GM23338 (cell line): Measurements from ENCODE around the gene GAK.

Source experiments
- EZH2 ChIP-seq: fragments of 200-600 bp; sonication (generic); IDR thresholded peaks from one replicate; pipeline ENCODE4 v1.8.0; 2017; ENCODE audit warnings: antibody characterized with exemption, mild to moderate bottlenecking, low read depth; ENCODE audit not compliant: unreplicated experiment
- EZH2phosphoT487 ChIP-seq: fragments of 200-600 bp; sonication (generic); IDR thresholded peaks from one replicate; pipeline ENCODE4 v1.8.1; 2018; ENCODE audit warnings: antibody characterized with exemption; ENCODE audit not compliant: unreplicated experiment
- TF ChIP-seq, protein P1 (sequence below), 2 experiments: fragments of 200-600 bp in 1 of 2; sonication (generic) in 1 of 2; conservative IDR thresholded peaks; 2 replicates each; pipeline versions ENCODE4 v1.5.1 to v1.6.1; 2016 to 2017; ENCODE audit warnings: antibody characterized with exemption in 2 of 2, low read depth in 2 of 2, mild to moderate bottlenecking in 2 of 2, moderate library complexity in 1 of 2

DNA sequence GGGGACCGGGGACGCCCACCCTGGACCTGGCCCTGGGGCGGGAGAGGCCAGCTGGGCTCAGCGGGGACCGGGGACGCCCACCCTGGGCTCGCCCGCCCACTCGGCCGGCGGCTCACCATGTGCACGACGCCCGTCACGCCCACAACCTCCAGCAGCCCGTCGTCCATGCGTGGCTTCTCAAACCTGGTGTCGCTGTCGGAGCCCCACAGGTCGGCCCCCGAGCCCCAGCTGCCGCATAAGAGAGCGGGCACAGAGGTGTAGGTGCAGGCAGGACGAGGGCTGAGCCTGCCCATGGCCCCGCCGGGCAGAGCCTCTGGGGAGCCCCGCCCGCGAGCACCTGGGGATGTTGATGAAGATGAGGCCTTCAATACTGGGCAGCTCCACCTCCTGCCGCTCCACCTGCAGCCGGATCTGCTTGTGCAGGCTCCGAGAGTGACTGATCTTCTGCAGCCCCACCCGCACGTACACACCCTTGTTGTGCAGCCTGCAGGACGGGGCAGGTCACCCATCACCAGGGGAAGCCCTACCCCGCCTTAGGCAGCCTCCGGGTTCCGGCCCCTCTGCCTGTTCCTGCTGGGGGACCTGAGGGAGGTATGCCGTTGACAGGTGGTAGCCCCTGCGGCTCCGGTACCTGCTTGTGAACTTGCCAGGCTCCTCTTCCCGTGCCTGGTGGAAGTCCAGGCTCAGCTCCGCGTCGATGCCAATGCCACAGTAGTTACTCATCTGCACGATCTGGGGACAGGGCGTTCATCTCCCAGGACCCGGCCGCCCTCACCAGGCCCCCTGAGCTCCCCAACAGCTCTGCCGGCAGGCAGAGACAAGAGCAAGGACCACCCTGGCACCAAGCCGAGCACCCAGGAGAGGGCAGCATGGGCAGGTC, 29.5 kb upstream of the GAK start:
- no peak for TF ChIP-seq EZH2
- TF ChIP-seq, protein P1, sequence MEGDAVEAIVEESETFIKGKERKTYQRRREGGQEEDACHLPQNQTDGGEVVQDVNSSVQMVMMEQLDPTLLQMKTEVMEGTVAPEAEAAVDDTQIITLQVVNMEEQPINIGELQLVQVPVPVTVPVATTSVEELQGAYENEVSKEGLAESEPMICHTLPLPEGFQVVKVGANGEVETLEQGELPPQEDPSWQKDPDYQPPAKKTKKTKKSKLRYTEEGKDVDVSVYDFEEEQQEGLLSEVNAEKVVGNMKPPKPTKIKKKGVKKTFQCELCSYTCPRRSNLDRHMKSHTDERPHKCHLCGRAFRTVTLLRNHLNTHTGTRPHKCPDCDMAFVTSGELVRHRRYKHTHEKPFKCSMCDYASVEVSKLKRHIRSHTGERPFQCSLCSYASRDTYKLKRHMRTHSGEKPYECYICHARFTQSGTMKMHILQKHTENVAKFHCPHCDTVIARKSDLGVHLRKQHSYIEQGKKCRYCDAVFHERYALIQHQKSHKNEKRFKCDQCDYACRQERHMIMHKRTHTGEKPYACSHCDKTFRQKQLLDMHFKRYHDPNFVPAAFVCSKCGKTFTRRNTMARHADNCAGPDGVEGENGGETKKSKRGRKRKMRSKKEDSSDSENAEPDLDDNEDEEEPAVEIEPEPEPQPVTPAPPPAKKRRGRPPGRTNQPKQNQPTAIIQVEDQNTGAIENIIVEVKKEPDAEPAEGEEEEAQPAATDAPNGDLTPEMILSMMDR (conservative IDR thresholded peaks at IDR 0.05; ENCODE audit: low read depth in 2 of 2) = no peak
- no peak for TF ChIP-seq EZH2phosphoT487
